Measurements from ENCODE around the gene ZNF526. TPM values are rescaled to one million over a fixed set of nuclear protein-coding genes. Genes with fewer than 3 reads are reported as not detected.

Gene ZNF526
- total RNA-seq, 1 donor from 2014 or later = 13.9 TPM

DNA sequence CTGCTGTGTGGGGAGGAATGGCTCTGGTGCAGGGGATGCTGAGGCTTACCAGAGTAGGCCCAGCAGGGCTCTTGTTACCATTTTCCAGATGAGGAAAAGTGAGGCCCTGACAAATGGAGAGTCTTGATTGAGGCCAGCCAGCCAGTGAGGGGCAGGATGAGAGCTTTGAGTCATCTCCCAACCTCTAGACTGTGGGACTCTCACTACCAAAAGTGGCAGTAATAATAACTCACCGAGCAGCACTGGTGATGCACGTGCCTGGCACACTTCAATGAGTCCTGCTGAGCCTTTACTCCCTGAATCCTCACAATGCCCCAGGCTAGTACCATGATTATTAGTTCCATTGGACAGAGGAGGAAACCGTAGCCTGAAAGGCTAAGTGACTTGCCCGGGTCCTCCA lies 56.7 kb downstream of the ZNF526 start:
- Mint-ChIP-seq H3K27me3 (ENCODE audit: unreplicated experiment) (peaks cover 9% of the 10 kb centered on the region), H3K27ac (ENCODE audit: unreplicated experiment) (no peak overlapping the region), H3K4me3 (ENCODE audit: unreplicated experiment) (no peak overlapping the region), H3K9me3 (ENCODE audit: unreplicated experiment) (no peaks in the 10 kb centered on the region), H3K36me3 (ENCODE audit: low read depth, unreplicated experiment) (peaks cover 22% of the 10 kb centered on the region), H3K4me1 (ENCODE audit: unreplicated experiment) (peaks cover 33% of the 10 kb centered on the region)
- DNase-seq (ENCODE audit: low spot score) = no peak
- TF ChIP-seq, protein P1, sequence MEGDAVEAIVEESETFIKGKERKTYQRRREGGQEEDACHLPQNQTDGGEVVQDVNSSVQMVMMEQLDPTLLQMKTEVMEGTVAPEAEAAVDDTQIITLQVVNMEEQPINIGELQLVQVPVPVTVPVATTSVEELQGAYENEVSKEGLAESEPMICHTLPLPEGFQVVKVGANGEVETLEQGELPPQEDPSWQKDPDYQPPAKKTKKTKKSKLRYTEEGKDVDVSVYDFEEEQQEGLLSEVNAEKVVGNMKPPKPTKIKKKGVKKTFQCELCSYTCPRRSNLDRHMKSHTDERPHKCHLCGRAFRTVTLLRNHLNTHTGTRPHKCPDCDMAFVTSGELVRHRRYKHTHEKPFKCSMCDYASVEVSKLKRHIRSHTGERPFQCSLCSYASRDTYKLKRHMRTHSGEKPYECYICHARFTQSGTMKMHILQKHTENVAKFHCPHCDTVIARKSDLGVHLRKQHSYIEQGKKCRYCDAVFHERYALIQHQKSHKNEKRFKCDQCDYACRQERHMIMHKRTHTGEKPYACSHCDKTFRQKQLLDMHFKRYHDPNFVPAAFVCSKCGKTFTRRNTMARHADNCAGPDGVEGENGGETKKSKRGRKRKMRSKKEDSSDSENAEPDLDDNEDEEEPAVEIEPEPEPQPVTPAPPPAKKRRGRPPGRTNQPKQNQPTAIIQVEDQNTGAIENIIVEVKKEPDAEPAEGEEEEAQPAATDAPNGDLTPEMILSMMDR (IDR thresholded peaks at IDR 0.05; ENCODE audit: unreplicated experiment) = no peak

Other genes starting within 250 kb of the ZNF526 start
- gene ATP1A3, start 226.1 kb upstream of the ZNF526 start, total RNA-seq (ENCODE audit: unreplicated experiment) = not detected
- 18.4 TPM for gene GRIK5, start 150.1 kb upstream of the ZNF526 start, total RNA-seq (ENCODE audit: unreplicated experiment)
- 19.7 TPM for gene ZNF574, start 144.1 kb upstream of the ZNF526 start, total RNA-seq (ENCODE audit: unreplicated experiment)
- 5.7 TPM for gene POU2F2, start 87.9 kb upstream of the ZNF526 start, total RNA-seq (ENCODE audit: unreplicated experiment)
- gene DEDD2, start 2.6 kb upstream of the ZNF526 start, total RNA-seq (ENCODE audit: unreplicated experiment) = 27.1 TPM
- 54.4 TPM for gene GSK3A, start 22.3 kb downstream of the ZNF526 start, total RNA-seq (ENCODE audit: unreplicated experiment)
- gene ERF, start 34.8 kb downstream of the ZNF526 start, total RNA-seq (ENCODE audit: unreplicated experiment) = 109 TPM
- gene CIC, start 48.9 kb downstream of the ZNF526 start, total RNA-seq (ENCODE audit: unreplicated experiment) = 85.7 TPM
- 1.1 TPM for gene PRR19, start 81.8 kb downstream of the ZNF526 start, total RNA-seq (ENCODE audit: unreplicated experiment)
- 61.4 TPM for gene PAFAH1B3, start 82.3 kb downstream of the ZNF526 start, total RNA-seq (ENCODE audit: unreplicated experiment)
- 3.9 TPM for gene TMEM145, start 93.0 kb downstream of the ZNF526 start, total RNA-seq (ENCODE audit: unreplicated experiment)
- 69.3 TPM for gene MEGF8, start 105.3 kb downstream of the ZNF526 start, total RNA-seq (ENCODE audit: unreplicated experiment)
- gene CNFN, start 170.0 kb downstream of the ZNF526 start, total RNA-seq (ENCODE audit: unreplicated experiment) = 4.1 TPM
- 5.5 TPM for gene LIPE, start 207.1 kb downstream of the ZNF526 start, total RNA-seq (ENCODE audit: unreplicated experiment)
- gene CXCL17, start 222.6 kb downstream of the ZNF526 start, total RNA-seq (ENCODE audit: unreplicated experiment) = not detected

All from endothelial cell (in vitro differentiated cells).